GM12892 (cell line): ENCODE results near the gene RREB1. TPM values are rescaled to one million over a fixed set of nuclear protein-coding genes. Genes with fewer than 3 reads are reported as not detected.
A peak's percentile ranks its signal among the peaks of the same experiment; 100 is the strongest.

Source experiments
- DNase-seq: peaks from one replicate; pipeline ENCODE4 v3.0.0; 2011; ENCODE audit not compliant: insufficient read length
- FAIRE-seq: peaks from 2 replicates; lab custom pipeline; 2011; peaks lifted over from hg19 to GRCh38; lab: Jason Lieb, UNC
- POLR2A ChIP-seq: IDR thresholded peaks from 2 replicates; pipeline ENCODE4 v1.6.1; 2011; ENCODE audit warnings: low read depth, low read length, control low read depth
- POLR2AphosphoS5 ChIP-seq: IDR thresholded peaks from 2 replicates; pipeline ENCODE4 v1.6.1; 2011; ENCODE audit warnings: low read depth, low read length, control low read depth
- TAF1 ChIP-seq: IDR thresholded peaks from 2 replicates; pipeline ENCODE4 v1.6.1; 2011; ENCODE audit warnings: low read depth, mild to moderate bottlenecking, control low read depth, low read length, borderline replicate concordance
- polyA plus RNA-seq: library from polyadenylated mRNA; unstranded; fragments of >200 nt; gene quantifications from one replicate; pipeline ENCODE4 v1.2.1, GENCODE V29; 2012; ENCODE audit warnings: missing spikeins, inconsistent platforms; ENCODE audit not compliant: missing spikeins

RREB1 gene
- 7.8 TPM for polyA plus RNA-seq

GRCh38 chr6:7107578-7108195 lies at the start of gene RREB1:
Gene RREB1, plus strand, starts transcription at chr6:7107961. Its CDS starts 73,951 bp downstream, at chr6:7181912.
- TF ChIP-seq POLR2AphosphoS5 (peak; percentile 33; the same call in 1 of the 2 replicates), TAF1 (peak; percentile 24), POLR2A (peak; percentile 46; the same call in 1 of the 2 replicates)
- FAIRE-seq (peak; percentile 84), DNase-seq (peak; percentile 71)

- TF ChIP-seq POLR2A = no peak
- TF ChIP-seq TAF1 = no peak
- TF ChIP-seq POLR2AphosphoS5 = no peak
- FAIRE-seq (no peak), DNase-seq (no peak)
These were observed 49.4 kb upstream of the RREB1 start for GRCh38 chr6:7058250-7058923.

- DNase-seq (no peak), FAIRE-seq (no peak)
- no peak for TF ChIP-seq POLR2AphosphoS5
- no peak for TF ChIP-seq TAF1
- TF ChIP-seq POLR2A = no peak
These were observed 46.8 kb upstream of the RREB1 start for GRCh38 chr6:7060769-7061516.

GRCh38 chr6:7062451-7063162 lies 45.2 kb upstream of the RREB1 start:
- FAIRE-seq (no peak), DNase-seq (no peak)
- TF ChIP-seq POLR2AphosphoS5 = no peak
- no peak for TF ChIP-seq TAF1
- no peak for TF ChIP-seq POLR2A

- TF ChIP-seq POLR2A (no peak), TAF1 (no peak), POLR2AphosphoS5 (no peak)
- DNase-seq = no peak
- no peak for FAIRE-seq
These were observed 40.5 kb upstream of the RREB1 start for GRCh38 chr6:7067305-7067704.

- no peak for DNase-seq
- no peak for FAIRE-seq
- TF ChIP-seq TAF1 (no peak), POLR2AphosphoS5 (no peak), POLR2A (no peak)
These were observed 36.4 kb upstream of the RREB1 start for GRCh38 chr6:7071405-7071804.

- TF ChIP-seq TAF1 = no peak
- no peak for TF ChIP-seq POLR2AphosphoS5
- no peak for TF ChIP-seq POLR2A
- DNase-seq (no peak), FAIRE-seq (no peak)
These were observed 34.5 kb upstream of the RREB1 start for GRCh38 chr6:7073082-7073820.

- TF ChIP-seq POLR2A = no peak
- no peak for TF ChIP-seq TAF1
- TF ChIP-seq POLR2AphosphoS5 = no peak
- FAIRE-seq (peak; percentile 95), DNase-seq (peak; percentile 79)
These were observed 33.8 kb upstream of the RREB1 start for GRCh38 chr6:7073821-7074525.

GRCh38 chr6:7074870-7075269 lies 32.9 kb upstream of the RREB1 start:
- DNase-seq (no peak), FAIRE-seq (no peak)
- TF ChIP-seq TAF1 = no peak
- TF ChIP-seq POLR2A = no peak
- TF ChIP-seq POLR2AphosphoS5 = no peak

- DNase-seq (no peak), FAIRE-seq (no peak)
These were observed 32.3 kb upstream of the RREB1 start for GRCh38 chr6:7075341-7076000.

More at GRCh38 chr6:7075341-7076000, 32.3 kb upstream of the RREB1 start:
- TF ChIP-seq POLR2AphosphoS5 (no peak), POLR2A (no peak), TAF1 (no peak)
